HG03103 (cell line): ENCODE measurements around the gene MAP4K3.

Source experiments
- ATAC-seq: cut with Tn5 transposase; IDR thresholded peaks from one replicate; pipeline ENCODE4 v1.9.1; 2021; ENCODE audit warnings: low read depth; ENCODE audit not compliant: unreplicated experiment

Gene MAP4K3

DNA sequence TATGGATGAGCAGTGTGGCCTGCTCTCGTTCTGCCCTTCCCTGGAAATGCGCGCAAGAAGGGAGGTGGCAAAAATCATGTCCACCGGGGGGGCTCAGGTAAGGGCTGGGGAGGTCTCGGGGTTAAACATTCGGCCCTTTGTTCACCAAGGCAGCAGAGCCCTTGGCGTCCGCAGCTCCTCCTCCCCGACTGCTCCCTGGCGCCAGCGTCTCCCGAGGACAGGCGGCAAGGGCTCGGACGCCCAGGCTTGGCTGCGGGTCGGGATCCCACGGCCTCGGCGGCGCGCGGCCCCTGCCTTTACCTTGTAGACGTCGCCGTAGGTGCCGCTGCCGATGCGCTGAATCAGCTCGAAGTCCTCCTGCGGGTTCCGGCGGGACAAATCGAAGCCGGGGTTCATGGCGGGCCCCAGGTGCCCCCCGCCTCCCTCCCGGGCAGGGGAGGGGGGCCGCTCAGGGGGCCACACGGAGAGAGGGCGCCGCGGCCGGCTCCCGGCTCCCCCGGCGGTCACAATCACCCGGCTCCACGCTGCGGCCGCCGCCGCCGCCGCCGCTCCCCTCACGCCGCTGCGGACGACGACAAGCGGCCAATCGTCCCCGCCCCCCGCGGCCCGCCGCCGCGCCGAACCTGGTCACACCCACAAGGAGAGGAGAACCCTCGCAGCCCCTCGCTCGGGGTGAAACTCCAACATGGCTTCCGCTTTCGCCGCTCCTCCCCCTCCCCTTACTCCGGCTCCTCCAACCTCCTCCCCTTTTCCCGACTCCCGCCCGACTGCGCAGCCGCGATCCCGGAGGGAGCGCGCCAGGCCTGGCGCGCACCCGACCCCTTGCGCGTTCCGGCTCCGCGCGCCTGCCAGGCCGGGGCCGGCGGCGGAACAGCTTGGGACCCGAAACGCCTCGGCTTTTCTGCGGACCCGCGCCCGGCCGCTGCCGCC is at the start of gene MAP4K3:
Gene MAP4K3 (minus strand): TSS at position 694 of the 930 bp plus-strand sequence. CDS start 298 bp downstream, at position 396.
- ATAC-seq, result peak; percentile 72

GRCh38 chr2:39486071-39486470 is 49.0 kb upstream of the MAP4K3 start:
- no peak for ATAC-seq

DNA sequence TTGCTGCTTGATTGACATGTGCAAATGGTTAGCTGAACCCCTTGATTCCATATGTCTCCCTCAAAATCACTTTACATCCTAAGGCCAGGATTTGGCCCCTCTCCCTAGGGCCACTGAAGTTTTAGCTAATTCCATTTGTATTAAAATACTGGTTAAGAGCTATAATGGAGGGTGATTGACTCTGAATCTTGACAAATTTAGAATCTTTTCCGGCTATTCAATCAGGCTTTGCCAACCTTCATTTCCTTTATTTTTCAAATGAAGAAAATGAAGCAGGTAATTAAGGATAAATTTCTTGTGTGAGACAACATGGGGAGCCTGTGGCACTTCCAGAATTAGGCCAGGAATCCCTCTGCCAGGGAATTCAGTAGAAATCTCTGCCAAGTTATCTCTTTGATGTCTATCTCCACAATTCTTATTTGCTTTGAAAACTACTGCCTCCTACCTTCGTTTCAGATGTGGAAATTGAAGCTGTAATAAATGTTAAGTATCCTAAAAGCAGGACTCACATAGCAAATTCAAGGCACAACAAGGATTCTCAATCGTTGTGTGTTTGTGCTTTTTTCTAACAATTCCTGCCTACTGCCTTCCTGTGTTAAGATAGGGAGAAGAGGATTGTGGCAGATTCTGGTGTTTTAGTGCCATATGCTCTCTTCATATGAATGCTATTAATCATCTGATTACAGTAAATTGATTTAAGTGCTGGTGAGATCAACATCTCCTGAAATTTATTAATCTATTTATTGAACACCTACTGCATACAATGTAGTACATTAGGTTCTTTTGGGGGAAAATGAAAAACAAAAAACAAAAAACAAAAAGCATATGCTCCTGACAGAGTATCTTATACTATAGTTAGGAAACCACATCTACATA is 47.8 kb upstream of the MAP4K3 start:
- no peak for ATAC-seq

- ATAC-seq, result no peak
Observed at GRCh38 chr2:39484206-39484605, 47.1 kb upstream of the MAP4K3 start.

- no peak for ATAC-seq
Observed at GRCh38 chr2:39483534-39483933, 46.4 kb upstream of the MAP4K3 start.

DNA sequence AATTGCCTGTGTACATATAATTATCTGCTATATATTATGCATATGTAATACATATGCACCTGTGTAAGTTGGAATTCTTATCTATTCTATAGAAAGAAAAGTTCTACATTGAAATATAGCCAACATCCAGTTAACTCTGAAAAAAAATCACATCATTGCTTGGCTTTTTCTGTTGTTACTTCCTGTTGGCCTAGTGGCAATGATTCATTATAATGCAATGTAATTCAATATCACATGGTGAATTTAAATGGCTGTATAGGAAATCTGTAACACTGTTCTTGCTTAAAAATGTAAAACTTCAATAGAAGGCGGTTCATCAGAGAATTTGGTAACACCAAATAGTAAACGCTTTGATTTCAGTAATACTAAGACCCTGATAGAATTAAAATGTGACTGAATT is 44.5 kb upstream of the MAP4K3 start:
- no peak for ATAC-seq

DNA sequence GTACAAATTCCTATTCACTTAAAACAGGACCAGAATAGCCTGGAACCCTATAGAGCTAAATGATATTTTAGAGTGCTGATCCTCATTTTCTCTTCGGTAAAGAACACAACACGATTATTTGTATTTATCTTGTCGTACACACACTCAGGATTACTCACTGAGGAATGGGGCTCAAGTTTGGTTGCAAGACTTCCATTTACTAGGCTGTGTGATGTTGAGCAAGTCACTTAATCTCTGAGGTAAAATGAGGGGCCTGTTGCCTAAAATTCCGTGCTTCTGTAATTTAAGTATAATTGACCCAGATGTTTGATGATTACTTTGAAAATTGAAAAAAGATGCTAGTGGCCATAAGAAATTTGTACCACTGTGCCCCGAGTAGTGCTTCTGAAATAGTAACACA is 42.6 kb upstream of the MAP4K3 start:
- ATAC-seq, result no peak

GRCh38 chr2:39479053-39479670 is 42.1 kb upstream of the MAP4K3 start:
- ATAC-seq, result no peak

- ATAC-seq, result peak; percentile 94
Observed at GRCh38 chr2:39476524-39476923, 39.4 kb upstream of the MAP4K3 start.

GRCh38 chr2:39475006-39475405 is 37.9 kb upstream of the MAP4K3 start:
- no peak for ATAC-seq

DNA sequence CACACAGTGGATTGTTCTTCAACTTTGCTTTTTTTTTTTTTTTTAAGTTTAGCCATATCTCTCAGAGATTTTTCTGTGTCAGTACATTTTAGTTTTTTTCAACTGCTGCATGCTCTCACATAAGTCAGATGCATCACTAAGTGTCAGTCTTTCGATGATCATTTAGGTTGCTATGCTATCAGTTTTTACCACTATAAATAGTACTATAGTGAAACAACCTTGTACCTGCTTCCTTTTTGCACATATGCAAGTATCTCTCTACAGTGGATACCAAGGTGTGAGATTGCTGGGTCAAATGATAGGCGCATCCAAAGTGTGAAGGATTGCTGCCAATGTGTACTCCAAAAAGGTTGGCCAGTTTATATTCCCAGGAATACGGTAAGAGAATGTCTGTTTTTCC is 33.5 kb upstream of the MAP4K3 start:
- ATAC-seq, result peak; percentile 50

GRCh38 chr2:39469807-39470206 is 32.7 kb upstream of the MAP4K3 start:
- ATAC-seq, result peak; percentile 79

DNA sequence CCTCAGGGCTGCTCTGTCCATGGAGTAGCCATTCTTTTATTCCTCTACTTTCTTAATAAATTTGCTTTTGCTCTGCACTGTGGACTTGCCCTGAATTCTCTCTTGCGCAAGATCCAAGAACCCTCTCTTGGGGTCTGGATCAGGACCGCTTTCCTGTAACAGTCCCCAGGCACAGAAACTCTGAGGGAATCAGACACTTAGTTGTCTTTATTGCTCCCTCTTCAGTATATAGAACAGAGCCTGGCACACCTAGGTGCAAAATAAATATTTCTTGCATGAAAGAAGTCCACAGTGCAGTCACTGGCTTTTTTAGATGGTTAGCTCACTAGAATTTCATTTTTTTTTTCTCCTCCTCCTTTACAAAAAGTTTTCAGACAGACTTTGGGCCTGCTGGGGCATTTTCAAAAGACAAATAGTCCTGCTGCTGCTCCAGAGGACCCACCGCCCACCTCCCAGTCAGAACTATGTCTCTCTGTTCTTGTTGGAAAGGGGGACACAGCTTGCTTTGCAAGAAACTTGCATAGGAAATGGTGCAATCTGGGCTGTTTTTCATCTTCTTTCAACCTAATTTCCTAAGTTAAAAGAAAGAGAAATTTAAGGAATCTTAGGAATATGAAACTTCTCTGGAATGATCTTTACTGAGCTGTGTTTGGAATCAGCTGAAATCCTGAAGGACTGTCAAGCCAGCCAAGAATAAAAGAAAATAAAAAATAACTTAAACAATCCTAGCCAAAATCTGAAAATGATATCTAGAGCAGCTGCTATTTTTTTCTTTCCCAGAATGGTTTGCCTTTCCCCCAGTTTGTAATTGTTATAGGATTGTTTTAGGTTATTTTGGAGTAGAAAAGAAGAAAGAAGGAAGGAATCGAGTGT is 31.7 kb upstream of the MAP4K3 start:
- ATAC-seq, result no peak

GRCh38 chr2:39466311-39466710 is 29.2 kb upstream of the MAP4K3 start:
- ATAC-seq, result no peak

DNA sequence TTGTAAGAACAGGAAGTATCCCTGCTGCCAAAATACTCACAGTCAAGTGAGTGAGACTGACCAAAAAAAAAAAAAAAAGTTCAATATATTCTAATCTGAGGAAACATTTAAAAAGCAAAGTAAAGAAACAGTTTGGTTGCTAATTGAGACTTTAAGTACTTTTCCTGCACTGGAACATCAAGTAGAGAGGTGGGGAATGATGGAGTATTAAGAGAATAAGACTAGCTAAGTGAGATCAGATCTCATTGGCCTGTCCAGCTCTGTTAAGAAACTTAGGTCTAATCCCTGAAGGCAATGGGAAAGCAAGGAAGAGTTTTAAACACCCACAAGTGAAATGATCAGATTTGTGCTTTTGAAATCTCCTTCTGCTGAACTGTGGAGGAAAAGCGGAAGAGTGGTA is 27.8 kb upstream of the MAP4K3 start:
- no peak for ATAC-seq

DNA sequence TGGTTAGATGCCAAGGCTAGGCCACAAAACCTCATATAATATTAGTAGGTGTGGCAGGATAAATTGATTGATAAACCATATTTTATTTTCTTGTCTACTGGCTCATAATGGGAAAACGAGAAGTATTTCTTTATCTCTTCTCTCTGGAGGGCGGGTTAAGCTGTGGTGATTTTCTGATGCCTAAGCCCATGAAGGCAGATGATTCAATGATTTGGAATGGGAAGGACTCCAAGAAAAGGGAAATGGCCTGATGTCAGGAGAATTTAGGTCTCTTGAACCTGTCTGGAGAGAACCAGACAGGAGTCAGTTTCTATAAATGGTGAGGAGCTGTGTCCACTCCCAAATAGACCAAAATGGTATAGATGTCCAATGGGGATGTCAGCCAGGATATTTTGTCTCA is 18.7 kb upstream of the MAP4K3 start:
- ATAC-seq, result no peak

DNA sequence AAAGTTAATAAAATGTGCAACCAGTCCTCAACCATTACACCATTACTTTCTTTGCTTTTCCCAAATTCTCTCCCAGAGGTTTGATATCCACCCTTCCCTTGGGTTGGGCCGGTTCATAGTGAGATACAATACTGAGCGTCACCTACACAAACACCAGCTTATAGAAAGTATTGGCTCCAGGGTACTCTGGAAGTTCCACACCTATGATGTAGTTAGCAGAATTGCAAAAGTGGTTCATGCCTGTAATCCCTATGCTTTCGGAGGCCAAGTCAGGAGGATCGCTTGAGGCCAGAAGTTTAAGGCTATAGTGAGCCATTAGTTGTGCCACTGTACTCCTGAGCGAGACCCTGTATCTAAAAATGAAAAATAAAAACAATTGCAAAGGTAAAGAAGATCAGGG is 15.3 kb upstream of the MAP4K3 start:
- no peak for ATAC-seq

- ATAC-seq, result no peak
Observed at GRCh38 chr2:39451954-39452353, 14.9 kb upstream of the MAP4K3 start.

DNA sequence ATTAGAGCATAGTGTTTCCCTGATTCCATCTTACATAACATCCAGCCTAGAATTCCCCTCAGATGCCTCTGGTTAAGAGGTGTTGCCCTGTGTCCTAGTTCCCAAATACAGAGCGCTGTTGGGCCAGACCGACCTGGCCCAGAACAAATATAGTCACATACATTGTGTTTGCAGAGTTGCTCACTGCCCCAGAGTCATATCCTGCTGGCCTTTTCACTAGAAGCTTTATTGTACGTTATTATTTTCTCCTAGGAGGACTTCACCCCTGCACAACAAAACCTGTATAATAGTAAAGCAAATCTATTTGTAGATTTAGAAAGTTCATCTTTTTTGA is 11.1 kb upstream of the MAP4K3 start:
- no peak for ATAC-seq
